HepG2 (cell line): Measurements from ENCODE around the gene CNOT8. TPM values are rescaled to one million over a fixed set of nuclear protein-coding genes. Genes with fewer than 3 reads are reported as not detected.

Experiments used
- ATAC-seq: fragments of 200-7000 bp; cut with Tn5 transposase; 3 replicates; pipeline ENCODE4 v1.9.1; 2020; ENCODE audit warnings: mild to moderate bottlenecking, moderate library complexity
- BruUV-seq: library from RNA; stranded (reverse); fragments of 400-500 nt; replicated peaks from 2 replicates; lab custom pipeline; 2021; lab: Mats Ljungman, UMichigan
- CTCF ChIA-PET: fragments of 300-600 bp; formaldehyde crosslinking; extraction: SDS; loops from one replicate; lab custom pipeline; 2021; ENCODE audit warnings: low total read pairs, inconsistent platforms, low intra/inter-chr PET ratio; lab: Yijun Ruan, JAX
- POLR2A ChIA-PET: fragments of 350-600 bp; sonication (Branson Sonifier 250); formaldehyde crosslinking; loops from one replicate; lab custom pipeline; 2020; ENCODE audit warnings: antibody characterized with exemption, inconsistent platforms; lab: Yijun Ruan, JAX
- DNase-seq: peaks from one replicate; pipeline ENCODE4 v3.0.0-alpha.2; 2015; ENCODE audit warnings: low spot score
- FAIRE-seq: peaks from 3 replicates; lab custom pipeline; 2011; peaks lifted over from hg19 to GRCh38; lab: Jason Lieb, UNC
- H2AFZ ChIP-seq: one replicate; pipeline ENCODE4 v1.6.1; 2011; ENCODE audit warnings: low read length, inconsistent platforms
- H3K27ac ChIP-seq: fragments of 300-600 bp; 3 replicates; pipeline ENCODE4 v1.8.0; 2011; ENCODE audit warnings: mixed run types, mild to moderate bottlenecking, mixed read lengths, low read length, inconsistent platforms; ENCODE audit not compliant: insufficient read depth; ENCODE audit errors: extremely low read length
- H3K27me3 ChIP-seq, 2 experiments: fragments of 200-600 bp in 1 of 2; 2 replicates in 1 of 2; 3 replicates in 1 of 2; pipeline versions ENCODE4 v1.6.0 to v1.8.0; 2011; ENCODE audit warnings: low read length in 2 of 2, mild to moderate bottlenecking in 2 of 2, moderate library complexity in 2 of 2, inconsistent platforms in 1 of 2; ENCODE audit not compliant: insufficient read depth in 2 of 2, control insufficient read depth in 1 of 2
- H3K36me3 ChIP-seq, 2 experiments: fragments of 200-600 bp in 1 of 2; replicated peaks in 1 of 2; 2 replicates in 1 of 2; 3 replicates in 1 of 2; pipeline versions ENCODE4 v1.5.1 to v1.8.0; 2011; ENCODE audit warnings: low read length in 2 of 2, inconsistent platforms in 1 of 2; ENCODE audit not compliant: insufficient read depth in 2 of 2, control insufficient read depth in 1 of 2
- H3K4me1 ChIP-seq: 2 replicates; pipeline ENCODE4 v1.5.1; 2012; ENCODE audit warnings: low read length, inconsistent platforms; ENCODE audit not compliant: insufficient read depth
- H3K4me2 ChIP-seq: 2 replicates; pipeline ENCODE4 v1.6.0; 2011; ENCODE audit warnings: low read depth, low read length, inconsistent platforms
- H3K4me3 ChIP-seq, 3 experiments: fragments of 200-600 bp in 1 of 3; sonication (generic), shearing (Covaris generic) in 1 of 3; replicated peaks in 1 of 3; 2 replicates each; pipeline ENCODE4 v1.5.1; 2011 to 2016; ENCODE audit warnings: low read length in 3 of 3, inconsistent platforms in 2 of 3, low read depth in 2 of 3, mild to moderate bottlenecking in 2 of 3, control low read depth in 1 of 3, mixed read lengths in 1 of 3; ENCODE audit not compliant: insufficient read depth in 1 of 3
- H3K79me2 ChIP-seq: one replicate; pipeline ENCODE4 v1.6.1; 2011; ENCODE audit warnings: low read length, inconsistent platforms; ENCODE audit not compliant: insufficient read depth
- H3K9ac ChIP-seq: 2 replicates; pipeline ENCODE4 v1.6.0; 2011; ENCODE audit warnings: mild to moderate bottlenecking, low read depth, low read length, inconsistent platforms; ENCODE audit not compliant: insufficient read depth
- H3K9me3 ChIP-seq: 2 replicates; pipeline ENCODE4 v1.5.1; 2012; ENCODE audit warnings: mild to moderate bottlenecking, low read length
- H4K20me1 ChIP-seq: 2 replicates; pipeline ENCODE4 v1.6.0; 2011; ENCODE audit warnings: inconsistent platforms, mild to moderate bottlenecking, low read length, moderate library complexity; ENCODE audit not compliant: insufficient read depth
- DNMT3B ChIP-seq: conservative IDR thresholded peaks from 2 replicates; pipeline ENCODE4 v1.6.1; 2016; ENCODE audit warnings: missing biosample characterization, control low read depth
- RBM39 ChIP-seq: fragments of 200-400 bp; formaldehyde crosslinking; IDR thresholded peaks from one replicate; pipeline ENCODE4 v1.6.1; 2018; ENCODE audit warnings: antibody characterized with exemption, mild to moderate bottlenecking, low read depth, low read length; ENCODE audit not compliant: poor library complexity, severe bottlenecking
- STAG1 ChIP-seq: sonication (generic); formaldehyde crosslinking; IDR thresholded peaks from 2 replicates; pipeline ENCODE4 v1.4.0; 2020; ENCODE audit warnings: missing genetic modification reagents
- WGBS: methylation state at CpG from one replicate; pipeline ENCODE4 v1.1.6; 2017; ENCODE audit warnings: low lambda C conversion rate; 5-methylcytosine and 5-hydroxymethylcytosine counted together
- in situ Hi-C: cut with HindIII; loops from 2 replicates; pipeline ENCODE4 v1.10.0; 2017; ENCODE audit warnings: low pct_unique_long_range_greater_than_20kb; ENCODE audit not compliant: extremely low pct_ligation_motif_present
- intact Hi-C: fragments of 100-400 bp; cut with micrococcal nuclease; formaldehyde crosslinking; loops from one replicate; pipeline ENCODE4 v1.10.0; 2022; ENCODE audit not compliant: unreplicated experiment
- polyA plus RNA-seq, 8 experiments: library from polyadenylated mRNA; depleted of rRNA in 3 of 8; stranded (reverse) in 7 of 8; unstranded in 1 of 8; fragments of >200 nt; fragmentation: Illumina TruSeq in 4 of 8; extraction: Trizol in 4 of 8; gene quantifications; 2 replicates each; pipeline versions ENCODE4 v1.2.1 to v1.2.3, GENCODE V29; 2011 to 2016; ENCODE audit warnings: low read depth in 4 of 8, missing spikeins in 1 of 8, mixed read lengths in 1 of 8; ENCODE audit not compliant: insufficient read depth in 1 of 8
- total RNA-seq, 5 experiments: library from RNA; depleted of rRNA; stranded (reverse); fragments of >200 nt; fragmentation: Illumina TruSeq; extraction: Trizol; gene quantifications; 2 replicates each; pipeline ENCODE4 v1.2.3, GENCODE V29; 2016; ENCODE audit warnings: low read depth in 1 of 5
- TF ChIP-seq, protein P1 (sequence below): sonication (generic); formaldehyde crosslinking; IDR thresholded peaks from 2 replicates; pipeline ENCODE4 v1.4.0; 2020; ENCODE audit warnings: missing genetic modification reagents
- TF ChIP-seq, protein P2 (sequence below): sonication (generic); formaldehyde crosslinking; IDR thresholded peaks from 2 replicates; pipeline ENCODE4 v1.5.0; 2020; ENCODE audit warnings: mild to moderate bottlenecking, missing genetic modification reagents, moderate library complexity

CNOT8 gene
- total and polyA plus RNA-seq, 2 of the 13 experiments (the other 11 are each of a cell fraction or from before 2014, with no cell fraction given) = 37.1 to 74.9 TPM

DNA sequence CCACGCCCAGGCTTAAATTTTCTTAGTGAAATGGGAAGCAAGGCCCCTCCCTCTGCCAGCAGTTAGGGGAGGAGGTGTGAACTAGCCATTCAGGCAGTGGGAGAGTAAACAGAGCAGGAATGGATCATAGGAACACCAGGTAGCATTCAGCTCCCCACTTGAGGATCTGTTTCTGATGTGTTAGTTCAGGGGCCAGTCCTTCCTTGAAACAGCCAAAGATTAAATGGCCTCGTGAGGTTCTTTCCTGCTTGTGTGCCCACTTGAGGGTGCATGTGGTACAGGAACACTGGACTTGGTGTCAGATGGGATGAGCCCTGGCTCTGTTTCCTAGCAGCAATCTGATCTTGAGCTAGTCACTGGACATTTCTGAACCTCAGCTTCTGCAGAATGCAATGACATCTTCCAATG is 29.2 kb upstream of the CNOT8 start:
- no peaks in the 10 kb centered on the region for H3K27me3 ChIP-seq
- no peak for FAIRE-seq
- ATAC-seq = peak; percentile 52
- in situ Hi-C loops = no loop called here
- no peaks in the 10 kb centered on the region for H3K9me3 ChIP-seq
- no peak overlapping the region for H3K4me3 ChIP-seq
- H4K20me1 ChIP-seq = peaks cover 2% of the 10 kb centered on the region; the same call in 1 of the 2 replicates
- H3K9ac ChIP-seq = no peak overlapping the region
- H3K4me1 ChIP-seq = peaks cover 67% of the 10 kb centered on the region
- no peak overlapping the region for H3K4me2 ChIP-seq
- no peak overlapping the region for H2AFZ ChIP-seq
- 68% methylated on average over 2 of the region's 2 CpGs for WGBS
- DNase-seq = no peak
- H3K36me3 ChIP-seq = peaks cover 7 to 15% of the 10 kb centered on the region in 2 experiments; a peak in 4 of 5 replicates
- ChIA-PET CTCF (no interaction called here), POLR2A (interaction anchor here (0.8 to 1.6 kb wide), 3 partner anchors 14 to 30 kb away, joined by 3 to 8 read pairs (median 5); partner anchors contain the start of genes CNOT8 and FAXDC2)
- H3K27ac ChIP-seq = peak overlapping the region; percentile 18
- BruUV-seq = no TSS peak
- no peaks in the 10 kb centered on the region for H3K79me2 ChIP-seq
- intact Hi-C loops = no loop called here
- TF ChIP-seq, protein P1, sequence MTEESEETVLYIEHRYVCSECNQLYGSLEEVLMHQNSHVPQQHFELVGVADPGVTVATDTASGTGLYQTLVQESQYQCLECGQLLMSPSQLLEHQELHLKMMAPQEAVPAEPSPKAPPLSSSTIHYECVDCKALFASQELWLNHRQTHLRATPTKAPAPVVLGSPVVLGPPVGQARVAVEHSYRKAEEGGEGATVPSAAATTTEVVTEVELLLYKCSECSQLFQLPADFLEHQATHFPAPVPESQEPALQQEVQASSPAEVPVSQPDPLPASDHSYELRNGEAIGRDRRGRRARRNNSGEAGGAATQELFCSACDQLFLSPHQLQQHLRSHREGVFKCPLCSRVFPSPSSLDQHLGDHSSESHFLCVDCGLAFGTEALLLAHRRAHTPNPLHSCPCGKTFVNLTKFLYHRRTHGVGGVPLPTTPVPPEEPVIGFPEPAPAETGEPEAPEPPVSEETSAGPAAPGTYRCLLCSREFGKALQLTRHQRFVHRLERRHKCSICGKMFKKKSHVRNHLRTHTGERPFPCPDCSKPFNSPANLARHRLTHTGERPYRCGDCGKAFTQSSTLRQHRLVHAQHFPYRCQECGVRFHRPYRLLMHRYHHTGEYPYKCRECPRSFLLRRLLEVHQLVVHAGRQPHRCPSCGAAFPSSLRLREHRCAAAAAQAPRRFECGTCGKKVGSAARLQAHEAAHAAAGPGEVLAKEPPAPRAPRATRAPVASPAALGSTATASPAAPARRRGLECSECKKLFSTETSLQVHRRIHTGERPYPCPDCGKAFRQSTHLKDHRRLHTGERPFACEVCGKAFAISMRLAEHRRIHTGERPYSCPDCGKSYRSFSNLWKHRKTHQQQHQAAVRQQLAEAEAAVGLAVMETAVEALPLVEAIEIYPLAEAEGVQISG (CRISPR knock-in tag) = 0 out of 2 replicates have a peak, but pooled peaks have one; percentile 18
- TF ChIP-seq, protein P2, sequence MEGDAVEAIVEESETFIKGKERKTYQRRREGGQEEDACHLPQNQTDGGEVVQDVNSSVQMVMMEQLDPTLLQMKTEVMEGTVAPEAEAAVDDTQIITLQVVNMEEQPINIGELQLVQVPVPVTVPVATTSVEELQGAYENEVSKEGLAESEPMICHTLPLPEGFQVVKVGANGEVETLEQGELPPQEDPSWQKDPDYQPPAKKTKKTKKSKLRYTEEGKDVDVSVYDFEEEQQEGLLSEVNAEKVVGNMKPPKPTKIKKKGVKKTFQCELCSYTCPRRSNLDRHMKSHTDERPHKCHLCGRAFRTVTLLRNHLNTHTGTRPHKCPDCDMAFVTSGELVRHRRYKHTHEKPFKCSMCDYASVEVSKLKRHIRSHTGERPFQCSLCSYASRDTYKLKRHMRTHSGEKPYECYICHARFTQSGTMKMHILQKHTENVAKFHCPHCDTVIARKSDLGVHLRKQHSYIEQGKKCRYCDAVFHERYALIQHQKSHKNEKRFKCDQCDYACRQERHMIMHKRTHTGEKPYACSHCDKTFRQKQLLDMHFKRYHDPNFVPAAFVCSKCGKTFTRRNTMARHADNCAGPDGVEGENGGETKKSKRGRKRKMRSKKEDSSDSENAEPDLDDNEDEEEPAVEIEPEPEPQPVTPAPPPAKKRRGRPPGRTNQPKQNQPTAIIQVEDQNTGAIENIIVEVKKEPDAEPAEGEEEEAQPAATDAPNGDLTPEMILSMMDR (CRISPR knock-in tag) = 0 out of 2 replicates have a peak, but pooled peaks have one; percentile 36
- TF ChIP-seq RBM39 = no peak
- TF ChIP-seq STAG1 = peak; percentile 46
- no peak for TF ChIP-seq DNMT3B
